Smooth muscle cell (in vitro differentiated cells): ENCODE results near the gene COL10A1. TPM values are rescaled to one million over a fixed set of nuclear protein-coding genes. Genes with fewer than 3 reads are reported as not detected.

ENCODE experiments used
- DNase-seq: peaks from one replicate; lab custom pipeline; 2025; ENCODE audit not compliant: unreplicated experiment; lab: John Stamatoyannopoulos, UW
- H2AFZ ChIP-seq: fragments of 200-600 bp; sonication (generic); 2 replicates; pipeline ENCODE4 v1.6.0; 2016; ENCODE audit warnings: antibody characterized with exemption, low read depth, mild to moderate bottlenecking
- H3F3A ChIP-seq: fragments of 200-600 bp; sonication (generic); 2 replicates; pipeline ENCODE4 v1.6.0; 2017; ENCODE audit warnings: antibody characterized with exemption, low read depth
- H3K27ac ChIP-seq: fragments of 200-600 bp; sonication (generic); 2 replicates; pipeline ENCODE4 v1.5.1; 2016; ENCODE audit warnings: low read depth, mild to moderate bottlenecking
- H3K27me3 ChIP-seq: fragments of 200-600 bp; sonication (generic); 2 replicates; pipeline ENCODE4 v1.6.1; 2016; ENCODE audit warnings: low read depth, mild to moderate bottlenecking
- H3K36me3 ChIP-seq: fragments of 200-600 bp; sonication (generic); 2 replicates; pipeline ENCODE4 v1.5.1; 2016; ENCODE audit warnings: low read depth
- H3K4me1 ChIP-seq: fragments of 200-600 bp; sonication (generic); 2 replicates; pipeline ENCODE4 v1.5.1; 2016; ENCODE audit warnings: low read depth
- H3K4me2 ChIP-seq: fragments of 200-600 bp; sonication (generic); 2 replicates; pipeline ENCODE4 v1.6.0; 2016; ENCODE audit warnings: mild to moderate bottlenecking
- H3K4me3 ChIP-seq: fragments of 200-600 bp; sonication (generic); 2 replicates; pipeline ENCODE4 v1.5.1; 2016; ENCODE audit warnings: mild to moderate bottlenecking
- H3K79me2 ChIP-seq: fragments of 200-600 bp; sonication (generic); 2 replicates; pipeline ENCODE4 v1.6.0; 2016; ENCODE audit warnings: low read depth, mild to moderate bottlenecking
- H3K9ac ChIP-seq: fragments of 200-600 bp; sonication (generic); 2 replicates; pipeline ENCODE4 v1.6.0; 2016; ENCODE audit warnings: low read depth
- H3K9me3 ChIP-seq: fragments of 200-600 bp; sonication (generic); replicated peaks from 2 replicates; pipeline ENCODE4 v1.5.1; 2016; ENCODE audit warnings: low read depth
- H4K20me1 ChIP-seq: fragments of 200-600 bp; sonication (generic); 2 replicates; pipeline ENCODE4 v1.6.0; 2016; ENCODE audit warnings: low read depth
- CTCF ChIP-seq: fragments of 200-600 bp; sonication (generic); IDR thresholded peaks from 2 replicates; pipeline ENCODE4 v1.5.1; 2017; ENCODE audit warnings: borderline replicate concordance, mild to moderate bottlenecking, antibody characterized with exemption; ENCODE audit not compliant: insufficient read depth, poor library complexity, severe bottlenecking
- WGBS: methylation state at CpG from one replicate; pipeline ENCODE4 v1.1.7; 2016; ENCODE audit warnings: low lambda C conversion rate; 5-methylcytosine and 5-hydroxymethylcytosine counted together
- polyA plus RNA-seq: library from polyadenylated mRNA; unstranded; fragments of >200 nt; fragmentation: Nextera tagmentation; extraction: Ambion mirVana; gene quantifications from 2 replicates; pipeline ENCODE4 v1.2.1, GENCODE V29; 2016
- total RNA-seq: library from RNA; depleted of rRNA; stranded (reverse); fragments of >200 nt; gene quantifications from 2 replicates; pipeline ENCODE4 v1.2.3, GENCODE V29; 2014

The COL10A1 gene
- total and polyA plus RNA-seq, 2 experiments from 2014 or later = 0.04 TPM; not detected in 1

GRCh38 chr6:116111552-116112528 is 14.1 kb downstream of the COL10A1 start:
- Histone ChIP-seq H3K36me3 (no peaks in the 10 kb centered on the region), H3K27me3 (no peaks in the 10 kb centered on the region), H3K79me2 (no peaks in the 10 kb centered on the region), H3K27ac (no peak overlapping the region), H3K9ac (no peak overlapping the region), H4K20me1 (no peaks in the 10 kb centered on the region), H3K4me1 (peaks cover 5% of the 10 kb centered on the region), H3F3A (no peaks in the 10 kb centered on the region), H3K9me3 (no peaks in the 10 kb centered on the region), H3K4me2 (no peak overlapping the region), H3K4me3 (no peak overlapping the region), H2AFZ (no peak overlapping the region)
- peak; percentile 49 for TF ChIP-seq CTCF
- WGBS = 63% methylated on average over 5 of the region's 5 CpGs
- no peak for DNase-seq

- Histone ChIP-seq H3K4me1 (peaks cover 30% of the 10 kb centered on the region), H3K4me2 (no peak overlapping the region), H3K9me3 (no peaks in the 10 kb centered on the region), H3F3A (no peaks in the 10 kb centered on the region), H4K20me1 (no peaks in the 10 kb centered on the region), H3K9ac (no peak overlapping the region), H3K36me3 (no peaks in the 10 kb centered on the region), H3K79me2 (peaks cover 14% of the 10 kb centered on the region), H3K27ac (no peak overlapping the region), H3K27me3 (no peaks in the 10 kb centered on the region), H2AFZ (no peak overlapping the region), H3K4me3 (no peak overlapping the region)
- no peak for TF ChIP-seq CTCF
- 13% methylated on average over 1 of the region's 1 CpG for WGBS
- DNase-seq = no peak
Observed at GRCh38 chr6:116108836-116109235, 17.1 kb downstream of the COL10A1 start.

GRCh38 chr6:116106146-116106545 is 19.8 kb downstream of the COL10A1 start:
- TF ChIP-seq CTCF = no peak
- DNase-seq = no peak
- Histone ChIP-seq H4K20me1 (no peaks in the 10 kb centered on the region), H3K27me3 (no peaks in the 10 kb centered on the region), H3K36me3 (no peaks in the 10 kb centered on the region), H3F3A (peaks cover 3% of the 10 kb centered on the region), H3K4me2 (peak overlapping the region; percentile 35), H3K27ac (peak overlapping the region; percentile 15), H3K4me1 (peaks cover 40% of the 10 kb centered on the region), H3K4me3 (no peak overlapping the region), H3K9ac (no peak overlapping the region), H2AFZ (peak overlapping the region; percentile 36), H3K9me3 (no peaks in the 10 kb centered on the region), H3K79me2 (peaks cover 29% of the 10 kb centered on the region)
- 19% methylated on average over 1 of the region's 1 CpG for WGBS
